Nephron progenitor cell (in vitro differentiated cells): ENCODE results near the gene PTGER1.

ENCODE experiments used
- DNase-seq: peaks from one replicate; pipeline ENCODE4 v3.0.0; 2021
- H3K27ac Mint-ChIP-seq: 2 replicates; pipeline ENCODE4 v1.8.0; 2021; ENCODE audit warnings: mild to moderate bottlenecking, moderate library complexity, mixed read lengths
- H3K27me3 Mint-ChIP-seq: 2 replicates; pipeline ENCODE4 v1.8.0; 2021; ENCODE audit warnings: mild to moderate bottlenecking, low read depth, mixed read lengths; ENCODE audit not compliant: poor library complexity
- H3K36me3 Mint-ChIP-seq: 2 replicates; pipeline ENCODE4 v1.8.0; 2021; ENCODE audit warnings: low read depth, mixed read lengths
- H3K4me1 Mint-ChIP-seq: 2 replicates; pipeline ENCODE4 v1.8.0; 2021; ENCODE audit warnings: mixed read lengths
- H3K4me3 Mint-ChIP-seq: 2 replicates; pipeline ENCODE4 v1.8.0; 2021; ENCODE audit warnings: mild to moderate bottlenecking, moderate library complexity, mixed read lengths
- H3K9me3 Mint-ChIP-seq: 2 replicates; pipeline ENCODE4 v1.8.0; 2021; ENCODE audit warnings: mild to moderate bottlenecking, moderate library complexity, mixed read lengths
- CTCF ChIP-seq: fragments of 200-600 bp; sonication (generic); IDR thresholded peaks from 2 replicates; pipeline ENCODE4 v1.5.0; 2021; ENCODE audit warnings: antibody characterized with exemption

PTGER1 gene

GRCh38 chr19:14473073-14473977 is 1.8 kb downstream of the PTGER1 start:
- H3K4me3 Mint-ChIP-seq, result peak overlapping the region; percentile 36
- no peak for DNase-seq
- peaks cover 43% of the 10 kb centered on the region for H3K4me1 Mint-ChIP-seq
- H3K9me3 Mint-ChIP-seq, result no peaks in the 10 kb centered on the region
- H3K27ac Mint-ChIP-seq, result no peak overlapping the region
- TF ChIP-seq CTCF, result no peak
- peaks cover 8% of the 10 kb centered on the region for H3K27me3 Mint-ChIP-seq
- H3K36me3 Mint-ChIP-seq, result peaks cover 8% of the 10 kb centered on the region

GRCh38 chr19:14472202-14472938 is 2.8 kb downstream of the PTGER1 start:
- Mint-ChIP-seq H3K9me3 (no peaks in the 10 kb centered on the region), H3K4me1 (peaks cover 38% of the 10 kb centered on the region)

GRCh38 chr19:14471436-14472187 is 3.5 kb downstream of the PTGER1 start:
- TF ChIP-seq CTCF, result no peak
- no peak for DNase-seq
- H3K9me3 Mint-ChIP-seq, result no peaks in the 10 kb centered on the region
- no peak overlapping the region for H3K27ac Mint-ChIP-seq
- no peak overlapping the region for H3K4me3 Mint-ChIP-seq
- peaks cover 8% of the 10 kb centered on the region for H3K27me3 Mint-ChIP-seq
- H3K4me1 Mint-ChIP-seq, result peaks cover 31% of the 10 kb centered on the region
- peaks cover 15% of the 10 kb centered on the region for H3K36me3 Mint-ChIP-seq

More at GRCh38 chr19:14472202-14472938, 2.8 kb downstream of the PTGER1 start:
- Mint-ChIP-seq H3K27me3 (peaks cover 8% of the 10 kb centered on the region), H3K27ac (no peak overlapping the region), H3K4me3 (peak overlapping the region; percentile 36), H3K36me3 (peaks cover 15% of the 10 kb centered on the region)
- TF ChIP-seq CTCF, result peak; percentile 98
- peak; percentile 97 for DNase-seq

- Mint-ChIP-seq H3K36me3 (peaks cover 24% of the 10 kb centered on the region), H3K9me3 (no peaks in the 10 kb centered on the region), H3K27ac (no peak overlapping the region), H3K4me1 (peaks cover 18% of the 10 kb centered on the region), H3K4me3 (no peak overlapping the region), H3K27me3 (peaks cover 8% of the 10 kb centered on the region)
- no peak for DNase-seq
- TF ChIP-seq CTCF, result no peak
Measured at GRCh38 chr19:14470031-14470876, 4.9 kb downstream of the PTGER1 start.

- peaks cover 30% of the 10 kb centered on the region for H3K36me3 Mint-ChIP-seq
- no peak overlapping the region for H3K4me3 Mint-ChIP-seq
- peaks cover 8% of the 10 kb centered on the region for H3K4me1 Mint-ChIP-seq
- H3K27ac Mint-ChIP-seq, result peak overlapping the region; percentile 42
- DNase-seq, result no peak
- H3K9me3 Mint-ChIP-seq, result no peaks in the 10 kb centered on the region
- TF ChIP-seq CTCF, result no peak
- H3K27me3 Mint-ChIP-seq, result peaks cover 5% of the 10 kb centered on the region
Measured at GRCh38 chr19:14467816-14468215, 7.3 kb downstream of the PTGER1 start.
